ENCODE measurements around the gene ROBO3. TPM values are rescaled to one million over a fixed set of nuclear protein-coding genes. Genes with fewer than 3 reads are reported as not detected.
A peak's percentile ranks its signal among the peaks of the same experiment; 100 is the strongest.

ROBO3 gene
- total and polyA plus RNA-seq, 4 donors, result 2.1 to 63.0 (median 17.7) TPM

GRCh38 chr11:124896821-124897391 lies 31.7 kb downstream of the ROBO3 start:
- Histone ChIP-seq H3K9me3 (ENCODE audit: control insufficient read depth, low read length) (no peaks in the 10 kb centered on the region), H3K27me3 (ENCODE audit: control insufficient read depth in 1 of 2, insufficient read depth in 2 of 2, low read length in 1 of 2) (no peaks in the 10 kb centered on the region), H3K36me3 (ENCODE audit: control insufficient read depth in 1 of 2, insufficient read depth in 2 of 2, low read length in 1 of 2) (no peaks in the 10 kb centered on the region), H3K4me1 (ENCODE audit: control insufficient read depth in 1 of 2, insufficient read depth in 2 of 2, low read length in 2 of 2) (no peaks in the 10 kb centered on the region), H3K27ac (ENCODE audit: low read depth in 1 of 2, low read length in 2 of 2) (no peak overlapping the region), H3K4me3 (ENCODE audit: low read length in 2 of 2) (no peak overlapping the region)
- WGBS, 2 donors, result 90 to 94% methylated on average over 9 of the region's 9 CpGs
- DNase-seq (peak in 1 of 2 donors; percentile 66), ATAC-seq (ENCODE audit: low FRiP score) (no peak)
- intact Hi-C loops (cut with DNase I), result no loop called here

DNA sequence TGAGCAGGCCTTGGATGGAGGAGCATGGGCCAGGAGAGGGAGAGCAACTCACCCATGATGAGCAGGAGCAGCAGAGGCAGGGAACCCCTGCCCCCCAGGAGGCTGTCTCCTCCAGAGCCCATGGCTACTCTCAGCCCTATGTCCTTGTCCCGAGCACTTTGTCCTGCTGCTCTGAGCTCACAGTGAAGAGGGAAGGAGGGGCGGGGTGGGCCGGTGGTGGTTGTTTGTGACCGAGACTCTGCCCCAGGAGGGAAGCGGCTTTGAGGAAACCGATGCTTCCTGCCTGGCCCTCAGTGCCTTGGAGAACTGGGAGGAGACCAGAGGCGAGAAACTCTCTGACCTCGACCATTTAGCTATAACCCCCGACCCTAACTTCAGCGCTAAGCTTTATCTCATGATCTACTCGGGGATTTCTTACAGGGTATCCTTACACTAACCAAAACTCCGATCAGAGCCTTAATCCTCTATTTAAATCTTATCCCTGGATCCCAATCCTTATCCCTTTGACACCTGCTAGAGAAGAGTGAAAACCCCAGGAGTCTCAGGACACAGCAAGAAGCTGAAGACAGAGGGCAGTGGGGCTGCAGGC lies 32.5 kb downstream of the ROBO3 start, which contains the start of gene ROBO4:
Gene ROBO4, minus strand, starts transcription at position 192 of the 589 bp plus-strand sequence. Its CDS starts 70 bp downstream, at position 122.
- Histone ChIP-seq H3K9me3 (ENCODE audit: control insufficient read depth, low read length) (no peaks in the 10 kb centered on the region), H3K4me1 (ENCODE audit: control insufficient read depth in 1 of 2, insufficient read depth in 2 of 2, low read length in 2 of 2) (no peaks in the 10 kb centered on the region), H3K4me3 (ENCODE audit: low read length in 2 of 2) (no peak within 1 kb of the TSS), H3K27ac (ENCODE audit: low read depth in 1 of 2, low read length in 2 of 2) (no peak within 1 kb of the TSS), H3K36me3 (ENCODE audit: control insufficient read depth in 1 of 2, insufficient read depth in 2 of 2, low read length in 1 of 2) (no peaks in the 10 kb centered on the region), H3K27me3 (ENCODE audit: control insufficient read depth in 1 of 2, insufficient read depth in 2 of 2, low read length in 1 of 2) (no peaks in the 10 kb centered on the region)
- intact Hi-C loops (cut with DNase I), result no loop called here
- ATAC-seq (ENCODE audit: low FRiP score), result peak; percentile 46
- DNase-seq, result no peak
- 80 to 88% methylated on average over 12 of the region's 12 CpGs for WGBS, 2 donors

DNA sequence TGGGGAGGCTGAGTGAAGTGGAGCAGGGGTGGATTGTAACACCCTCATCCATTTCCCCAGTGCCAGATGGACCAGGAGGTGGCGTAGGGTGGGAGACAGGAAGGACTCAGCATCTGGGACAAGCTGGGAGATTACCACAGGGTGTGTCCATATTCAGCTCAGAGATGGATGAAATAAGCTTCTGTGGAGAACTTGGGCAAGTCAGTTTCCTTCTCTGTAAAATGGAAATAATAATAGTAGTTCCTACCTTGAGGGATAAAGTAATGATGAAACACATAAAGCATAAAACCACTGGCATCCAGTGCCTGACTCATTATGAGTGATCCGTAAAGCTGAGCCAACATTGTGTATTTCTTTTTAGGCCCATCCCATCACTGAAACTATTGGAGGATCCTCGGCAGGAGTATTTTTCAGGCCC lies 33.0 kb downstream of the ROBO3 start:
- Histone ChIP-seq H3K36me3 (ENCODE audit: control insufficient read depth in 1 of 2, insufficient read depth in 2 of 2, low read length in 1 of 2) (no peaks in the 10 kb centered on the region), H3K4me3 (ENCODE audit: low read length in 2 of 2) (no peak overlapping the region), H3K27me3 (ENCODE audit: control insufficient read depth in 1 of 2, insufficient read depth in 2 of 2, low read length in 1 of 2) (no peaks in the 10 kb centered on the region), H3K9me3 (ENCODE audit: control insufficient read depth, low read length) (no peaks in the 10 kb centered on the region), H3K4me1 (ENCODE audit: control insufficient read depth in 1 of 2, insufficient read depth in 2 of 2, low read length in 2 of 2) (no peaks in the 10 kb centered on the region), H3K27ac (ENCODE audit: low read depth in 1 of 2, low read length in 2 of 2) (no peak overlapping the region)
- ATAC-seq (ENCODE audit: low FRiP score), result no peak
- DNase-seq, result no peak
- intact Hi-C loops (cut with DNase I), result no loop called here
- WGBS, 2 donors, result 53 to 58% methylated on average over 3 of the region's 3 CpGs

- Histone ChIP-seq H3K27ac (ENCODE audit: low read depth in 1 of 2, low read length in 2 of 2) (no peak overlapping the region), H3K9me3 (ENCODE audit: control insufficient read depth, low read length) (no peaks in the 10 kb centered on the region), H3K27me3 (ENCODE audit: control insufficient read depth in 1 of 2, insufficient read depth in 2 of 2, low read length in 1 of 2) (no peaks in the 10 kb centered on the region), H3K4me1 (ENCODE audit: control insufficient read depth in 1 of 2, insufficient read depth in 2 of 2, low read length in 2 of 2) (no peaks in the 10 kb centered on the region), H3K4me3 (ENCODE audit: low read length in 2 of 2) (no peak overlapping the region), H3K36me3 (ENCODE audit: control insufficient read depth in 1 of 2, insufficient read depth in 2 of 2, low read length in 1 of 2) (no peaks in the 10 kb centered on the region)
- WGBS, 2 donors, result 33 to 34% methylated on average over 5 of the region's 5 CpGs
- DNase-seq, result no peak
- peak; percentile 23 for ATAC-seq (ENCODE audit: low FRiP score)
- intact Hi-C loops (cut with DNase I), result no loop called here
Measured at GRCh38 chr11:124898711-124899110, 33.5 kb downstream of the ROBO3 start.

- Histone ChIP-seq H3K27ac (ENCODE audit: low read depth in 1 of 2, low read length in 2 of 2) (no peak overlapping the region), H3K9me3 (ENCODE audit: control insufficient read depth, low read length) (no peaks in the 10 kb centered on the region), H3K27me3 (ENCODE audit: control insufficient read depth in 1 of 2, insufficient read depth in 2 of 2, low read length in 1 of 2) (no peaks in the 10 kb centered on the region), H3K4me3 (ENCODE audit: low read length in 2 of 2) (no peak overlapping the region), H3K4me1 (ENCODE audit: control insufficient read depth in 1 of 2, insufficient read depth in 2 of 2, low read length in 2 of 2) (no peaks in the 10 kb centered on the region), H3K36me3 (ENCODE audit: control insufficient read depth in 1 of 2, insufficient read depth in 2 of 2, low read length in 1 of 2) (no peaks in the 10 kb centered on the region)
- DNase-seq (no peak), ATAC-seq (ENCODE audit: low FRiP score) (no peak)
- WGBS, 2 donors, result 71 to 75% methylated on average over 6 of the region's 6 CpGs
- intact Hi-C loops (cut with DNase I), result no loop called here
Measured at GRCh38 chr11:124899383-124900145, 34.3 kb downstream of the ROBO3 start.

DNA sequence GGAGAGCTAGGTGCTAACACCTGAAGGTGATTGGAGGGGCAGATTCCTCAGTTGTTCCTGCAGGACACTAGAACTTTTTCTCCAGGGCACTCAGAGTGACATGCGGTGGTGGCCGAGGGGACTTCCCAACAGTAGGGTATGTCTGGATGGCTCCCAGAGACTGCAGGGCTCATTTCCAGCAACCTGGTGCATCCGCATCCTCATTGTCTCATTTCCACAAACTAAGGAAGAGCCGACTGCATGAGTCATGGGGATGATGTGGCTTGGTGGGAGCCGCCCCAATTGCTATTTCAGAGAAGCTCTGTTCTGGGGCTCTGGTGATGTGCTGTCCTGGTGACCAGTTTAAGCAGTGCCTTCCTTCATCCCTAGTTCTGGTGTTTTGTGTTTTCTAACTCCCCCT lies 35.2 kb downstream of the ROBO3 start:
- Histone ChIP-seq H3K27me3 (ENCODE audit: control insufficient read depth in 1 of 2, insufficient read depth in 2 of 2, low read length in 1 of 2) (no peaks in the 10 kb centered on the region), H3K27ac (ENCODE audit: low read depth in 1 of 2, low read length in 2 of 2) (no peak overlapping the region), H3K9me3 (ENCODE audit: control insufficient read depth, low read length) (no peaks in the 10 kb centered on the region), H3K4me1 (ENCODE audit: control insufficient read depth in 1 of 2, insufficient read depth in 2 of 2, low read length in 2 of 2) (no peaks in the 10 kb centered on the region), H3K36me3 (ENCODE audit: control insufficient read depth in 1 of 2, insufficient read depth in 2 of 2, low read length in 1 of 2) (no peaks in the 10 kb centered on the region), H3K4me3 (ENCODE audit: low read length in 2 of 2) (no peak overlapping the region)
- intact Hi-C loops (cut with DNase I), result no loop called here
- 84 to 90% methylated on average over 5 of the region's 5 CpGs for WGBS, 2 donors
- peak; percentile 50 for ATAC-seq (ENCODE audit: low FRiP score)
- no peak for DNase-seq

- Histone ChIP-seq H3K27me3 (ENCODE audit: control insufficient read depth in 1 of 2, insufficient read depth in 2 of 2, low read length in 1 of 2) (no peaks in the 10 kb centered on the region), H3K36me3 (ENCODE audit: control insufficient read depth in 1 of 2, insufficient read depth in 2 of 2, low read length in 1 of 2) (no peaks in the 10 kb centered on the region), H3K9me3 (ENCODE audit: control insufficient read depth, low read length) (no peaks in the 10 kb centered on the region), H3K4me3 (ENCODE audit: low read length in 2 of 2) (no peak overlapping the region), H3K27ac (ENCODE audit: low read depth in 1 of 2, low read length in 2 of 2) (no peak overlapping the region), H3K4me1 (ENCODE audit: control insufficient read depth in 1 of 2, insufficient read depth in 2 of 2, low read length in 2 of 2) (no peaks in the 10 kb centered on the region)
- WGBS, 2 donors, result 95 to 97% methylated on average over 1 of the region's 1 CpG
- intact Hi-C loops (cut with DNase I), result no loop called here
- DNase-seq (no peak), ATAC-seq (ENCODE audit: low FRiP score) (no peak)
Measured at GRCh38 chr11:124902616-124903015, 37.4 kb downstream of the ROBO3 start.

DNA sequence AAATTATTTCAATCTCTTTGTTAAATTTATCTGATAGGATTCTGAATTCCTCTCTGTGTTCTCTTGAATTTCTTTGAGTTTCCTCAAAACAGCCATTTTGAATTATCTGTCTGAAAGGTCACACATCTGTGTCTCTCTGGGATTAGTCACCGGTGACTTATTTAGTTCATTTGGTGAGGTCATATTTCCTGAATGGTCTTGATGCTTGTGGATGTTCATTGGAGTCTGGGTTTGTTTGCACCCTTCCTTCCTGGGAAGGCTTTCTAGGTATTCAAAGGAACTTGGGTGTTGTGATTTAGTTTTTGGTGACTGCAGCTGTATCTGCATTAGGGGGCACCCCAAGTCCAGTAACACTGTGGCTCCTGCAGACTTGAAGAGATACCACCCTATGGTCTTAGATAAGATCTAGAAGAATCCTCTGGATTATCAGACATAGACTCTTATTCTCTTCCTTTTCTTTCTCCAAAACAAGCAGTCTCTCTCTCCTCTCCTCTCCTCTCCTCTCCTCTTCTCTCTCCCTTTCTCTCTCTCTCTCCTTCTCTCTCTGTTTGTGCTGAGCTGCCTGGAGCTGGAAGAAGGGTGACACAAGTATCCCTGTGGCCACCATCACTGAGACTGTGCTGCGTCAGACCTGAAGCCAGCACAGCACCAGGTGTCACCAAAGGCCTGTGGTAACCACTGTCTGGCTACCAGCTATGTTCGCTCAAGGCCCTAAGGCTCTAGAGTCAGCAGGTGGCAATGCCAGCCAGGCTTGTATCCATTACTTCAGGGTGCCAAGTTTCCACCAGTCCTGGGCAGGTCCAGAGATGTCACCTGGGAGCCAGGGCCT lies 50.5 kb downstream of the ROBO3 start:
- Histone ChIP-seq H3K36me3 (ENCODE audit: control insufficient read depth in 1 of 2, insufficient read depth in 2 of 2, low read length in 1 of 2) (no peaks in the 10 kb centered on the region), H3K9me3 (ENCODE audit: control insufficient read depth, low read length) (peaks cover 2% of the 10 kb centered on the region), H3K27ac (ENCODE audit: low read depth in 1 of 2, low read length in 2 of 2) (no peak overlapping the region), H3K27me3 (ENCODE audit: control insufficient read depth in 1 of 2, insufficient read depth in 2 of 2, low read length in 1 of 2) (no peaks in the 10 kb centered on the region), H3K4me3 (ENCODE audit: low read length in 2 of 2) (no peak overlapping the region), H3K4me1 (ENCODE audit: control insufficient read depth in 1 of 2, insufficient read depth in 2 of 2, low read length in 2 of 2) (no peaks in the 10 kb centered on the region)
- intact Hi-C loops (cut with DNase I), result no loop called here
- no peak for DNase-seq
- no peak for ATAC-seq (ENCODE audit: low FRiP score)
- 73 to 81% methylated on average over 3 of the region's 3 CpGs for WGBS, 2 donors
